AG04450 (cell line): ENCODE results near the gene USP20. TPM values are rescaled to one million over a fixed set of nuclear protein-coding genes. Genes with fewer than 3 reads are reported as not detected.

ENCODE experiments used
- CTCF ChIA-PET: fragments of 300-600, 350-600 bp; formaldehyde crosslinking; extraction: SDS; loops from one replicate; lab custom pipeline; 2022; ENCODE audit warnings: antibody characterized with exemption, inconsistent platforms; lab: Charles Lee
- POLR2A ChIA-PET: fragments of 350-600 bp; formaldehyde crosslinking; extraction: SDS; loops from one replicate; lab custom pipeline; 2021; ENCODE audit warnings: antibody characterized with exemption, inconsistent platforms; lab: Yijun Ruan, JAX
- DNase-seq: peaks from one replicate; pipeline ENCODE4 v3.0.0-alpha.2; 2011; ENCODE audit warnings: low read depth, low spot score
- H3K27ac ChIP-seq: one replicate; pipeline ENCODE4 v1.5.1; 2012; ENCODE audit warnings: low read depth, low read length, control low read depth
- H3K27me3 ChIP-seq: one replicate; pipeline ENCODE4 v1.6.0; 2012; ENCODE audit warnings: low read length; ENCODE audit not compliant: control insufficient read depth, insufficient read depth
- H3K4me3 ChIP-seq: 2 replicates; pipeline ENCODE4 v1.5.1; 2011; ENCODE audit warnings: mild to moderate bottlenecking, low read depth, low read length, control low read depth
- H3K9me3 ChIP-seq: 2 replicates; pipeline ENCODE4 v1.5.1; 2012; ENCODE audit warnings: low read length; ENCODE audit not compliant: control insufficient read depth, insufficient read depth
- CTCF ChIP-seq: IDR thresholded peaks from 2 replicates; pipeline ENCODE4 v1.5.1; 2011; ENCODE audit warnings: low read depth, low read length, control low read depth, inconsistent platforms
- polyA plus RNA-seq: library from polyadenylated mRNA; depleted of rRNA; stranded (reverse); fragments of >200 nt; gene quantifications from 2 replicates; pipeline ENCODE4 v1.2.3, GENCODE V29; 2011

USP20 gene
- polyA plus RNA-seq, 1 experiment, result 10.3 TPM

DNA sequence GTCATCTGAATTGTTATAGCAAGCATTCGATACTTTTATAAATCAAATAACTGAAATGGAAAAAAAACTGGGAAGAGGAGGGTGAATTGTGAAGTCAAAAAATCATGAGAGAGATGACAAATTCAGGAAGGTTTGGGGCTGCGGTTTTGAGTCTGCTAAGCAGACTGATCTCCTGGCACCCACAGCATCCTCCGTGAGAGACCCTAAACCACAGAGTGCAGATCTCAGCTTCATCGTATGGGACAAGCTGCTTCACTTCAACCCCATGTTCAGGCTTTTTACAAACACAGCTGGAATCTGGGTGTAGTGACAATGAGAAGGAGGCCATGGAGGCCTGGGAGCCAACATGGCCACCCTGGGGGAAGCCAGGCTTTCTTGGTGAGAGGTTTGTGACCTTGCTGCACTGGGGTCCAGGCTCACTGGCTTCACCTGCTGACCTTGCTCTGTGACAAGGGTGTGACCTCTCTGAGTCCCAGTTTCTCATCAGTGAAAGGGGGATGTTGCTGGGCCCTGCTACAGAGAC, 19.4 kb downstream of the USP20 start:
- H3K9me3 ChIP-seq, result no peaks in the 10 kb centered on the region
- TF ChIP-seq CTCF, result no peak
- H3K27ac ChIP-seq, result no peak overlapping the region
- no peak for DNase-seq
- ChIA-PET POLR2A (no interaction called here), CTCF (no interaction called here)
- H3K4me3 ChIP-seq, result no peak overlapping the region
- no peaks in the 10 kb centered on the region for H3K27me3 ChIP-seq

DNA sequence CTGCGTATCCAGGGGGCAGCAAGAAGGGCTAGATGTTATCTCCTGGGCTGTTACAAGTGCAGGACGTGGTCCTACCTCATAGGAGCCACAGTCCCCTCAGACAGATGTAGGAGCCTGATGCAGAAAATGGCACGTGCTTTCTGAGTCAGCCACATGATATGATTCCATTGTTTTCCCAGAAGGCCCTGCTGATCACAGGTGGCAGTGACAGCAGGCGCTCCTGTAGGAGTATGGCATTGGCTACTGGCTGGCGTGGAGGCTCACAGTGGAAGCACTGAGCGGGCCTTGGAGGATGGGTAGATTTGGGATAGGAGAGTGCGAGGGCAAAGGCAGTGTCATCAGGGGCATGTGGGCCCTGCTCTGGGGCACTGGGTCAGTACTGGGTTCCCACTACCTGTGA, 21.9 kb downstream of the USP20 start:
- H3K27me3 ChIP-seq, result no peaks in the 10 kb centered on the region
- no peak for TF ChIP-seq CTCF
- DNase-seq, result no peak
- ChIA-PET POLR2A (no interaction called here), CTCF (no interaction called here)
- no peaks in the 10 kb centered on the region for H3K9me3 ChIP-seq
- H3K27ac ChIP-seq, result no peak overlapping the region
- H3K4me3 ChIP-seq, result no peak overlapping the region

DNA sequence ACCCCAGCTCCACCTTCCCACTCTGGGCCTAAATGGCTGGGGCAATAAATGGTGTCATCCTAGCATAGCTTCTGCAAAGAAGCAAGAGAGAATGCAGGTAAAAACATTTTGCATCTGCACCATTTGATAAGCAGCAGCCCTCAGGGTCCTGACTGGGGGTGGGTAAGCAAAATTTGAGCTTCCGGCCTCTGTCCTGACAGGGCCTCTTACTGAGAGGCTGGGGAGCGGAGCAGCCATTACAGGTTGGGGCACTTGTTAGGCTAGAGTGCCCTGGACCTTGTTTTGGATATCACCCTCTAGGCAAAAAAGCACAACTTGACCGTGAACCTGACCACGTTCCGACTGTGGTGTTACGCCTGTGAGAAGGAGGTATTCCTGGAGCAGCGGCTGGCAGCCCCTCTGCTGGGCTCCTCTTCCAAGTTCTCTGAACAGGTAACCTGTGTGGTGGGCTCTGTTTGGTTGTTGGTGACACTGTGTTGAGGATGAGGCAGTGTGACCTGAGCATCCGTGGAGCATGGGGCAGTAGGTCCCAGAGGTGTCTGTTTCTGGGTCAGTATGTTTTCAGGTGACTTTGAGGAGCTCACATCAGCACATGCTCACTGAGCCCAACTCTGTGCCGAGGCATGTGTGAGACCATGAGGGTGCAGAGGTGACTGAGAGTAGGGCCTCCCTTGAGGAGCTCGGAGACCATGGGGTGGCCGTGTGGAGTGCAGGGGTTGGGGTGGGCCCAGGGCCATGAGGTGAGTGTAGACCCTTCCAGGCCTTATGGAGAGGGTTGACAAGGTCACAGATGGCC, 23.1 kb downstream of the USP20 start:
- ChIA-PET CTCF (no interaction called here), POLR2A (no interaction called here)
- H3K27ac ChIP-seq, result no peak overlapping the region
- no peak for DNase-seq
- TF ChIP-seq CTCF, result no peak
- no peaks in the 10 kb centered on the region for H3K27me3 ChIP-seq
- no peak overlapping the region for H3K4me3 ChIP-seq
- no peaks in the 10 kb centered on the region for H3K9me3 ChIP-seq

- no peaks in the 10 kb centered on the region for H3K27me3 ChIP-seq
- DNase-seq, result no peak
- no peak overlapping the region for H3K27ac ChIP-seq
- TF ChIP-seq CTCF, result no peak
- no peaks in the 10 kb centered on the region for H3K9me3 ChIP-seq
- no peak overlapping the region for H3K4me3 ChIP-seq
- POLR2A ChIA-PET, result interaction anchor here (0.6 kb wide), 1 partner anchor 33 kb away, joined by 3 read pairs; no protein-coding TSS in a partner anchor
- CTCF ChIA-PET, result interaction anchor here (0.6 kb wide), 1 partner anchor 456 kb away, joined by 4 read pairs; no protein-coding TSS in a partner anchor
These were observed 25.6 kb downstream of the USP20 start for GRCh38 chr9:129860653-129861446.
